ENCODE data around the gene ITLN1. TPM values are rescaled to one million over a fixed set of nuclear protein-coding genes. Genes with fewer than 3 reads are reported as not detected.

Gene ITLN1
- polyA plus RNA-seq, 1 donor (not counting 4 experiments of a cell fraction or from before 2014, with no cell fraction given) = not detected

DNA sequence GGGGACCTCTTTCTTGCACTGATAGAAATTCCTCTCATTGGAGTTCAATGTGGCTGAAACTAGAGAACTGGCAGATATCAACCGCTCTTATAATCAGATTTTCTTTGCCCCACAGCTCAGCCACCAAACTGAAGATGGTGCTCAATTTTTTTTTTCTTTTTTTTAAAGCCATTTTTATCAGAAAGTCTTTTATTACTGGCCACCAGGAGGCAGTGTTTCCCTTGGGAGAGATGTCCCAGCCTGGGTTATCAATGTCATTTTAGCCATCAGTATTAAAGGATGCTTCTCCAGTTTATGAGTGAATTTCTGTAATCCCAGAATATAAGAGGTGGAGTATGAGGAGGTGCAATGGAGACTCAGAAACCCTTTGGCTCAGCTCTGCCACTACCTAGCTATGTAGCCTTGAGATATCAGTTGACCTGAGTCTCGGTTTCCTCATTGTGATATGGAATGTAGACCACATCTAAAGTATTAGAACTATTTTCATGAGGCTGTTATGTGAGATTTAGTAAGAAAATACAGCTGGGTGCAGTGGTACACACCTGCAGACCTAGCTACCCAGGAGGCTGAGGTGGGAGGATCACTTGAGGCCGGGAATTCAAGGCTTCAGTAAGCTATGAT, 49.9 kb downstream of the ITLN1 start:
- H3K9ac ChIP-seq (ENCODE audit: control insufficient read depth, extremely low read depth, insufficient read depth, low read length) = no peak overlapping the region
- no peaks in the 10 kb centered on the region for H4K20me1 ChIP-seq (ENCODE audit: control insufficient read depth, extremely low read depth, insufficient read depth, low read length)
- dilution Hi-C loops (cut with MboI; ENCODE audit: extremely low pct_ligation_motif_present, low sequenced_read_pairs) = no loop called here
- no peaks in the 10 kb centered on the region for H3K9me1 ChIP-seq (ENCODE audit: control insufficient read depth, extremely low read depth, insufficient read depth, low read length)
- H3K9me3 ChIP-seq (ENCODE audit: control insufficient read depth, low read depth, low read length) = no peaks in the 10 kb centered on the region
- DNase-seq (ENCODE audit: low read depth, low spot score) (no peak), FAIRE-seq (peak; percentile 26)
- no peaks in the 10 kb centered on the region for H3K79me2 ChIP-seq (ENCODE audit: control insufficient read depth, insufficient read depth, low read length)
- no peak overlapping the region for H3K27ac ChIP-seq (ENCODE audit: control insufficient read depth, insufficient read depth, low read length)
- H3K4me3 ChIP-seq (ENCODE audit: control insufficient read depth in 2 of 3, extremely low read depth in 1 of 3, insufficient read depth in 2 of 3, low read depth in 1 of 3, low read length in 3 of 3) = no peak overlapping the region
- no peaks in the 10 kb centered on the region for H3K27me3 ChIP-seq (ENCODE audit: control insufficient read depth, extremely low read depth, insufficient read depth, low read length)
- no peak overlapping the region for H2AFZ ChIP-seq (ENCODE audit: control insufficient read depth, low read length)
- no peak overlapping the region for H3K4me2 ChIP-seq (ENCODE audit: control insufficient read depth, extremely low read depth, insufficient read depth, low read depth, low read length)
- H3K36me3 ChIP-seq (ENCODE audit: control insufficient read depth in 2 of 2, extremely low read depth in 1 of 2, insufficient read depth in 2 of 2, low read length in 2 of 2) = no peaks in the 10 kb centered on the region
- TF ChIP-seq EZH2 (IDR thresholded peaks at IDR 0.05; ENCODE audit: low read length) = no peak
- TF ChIP-seq, protein P1, sequence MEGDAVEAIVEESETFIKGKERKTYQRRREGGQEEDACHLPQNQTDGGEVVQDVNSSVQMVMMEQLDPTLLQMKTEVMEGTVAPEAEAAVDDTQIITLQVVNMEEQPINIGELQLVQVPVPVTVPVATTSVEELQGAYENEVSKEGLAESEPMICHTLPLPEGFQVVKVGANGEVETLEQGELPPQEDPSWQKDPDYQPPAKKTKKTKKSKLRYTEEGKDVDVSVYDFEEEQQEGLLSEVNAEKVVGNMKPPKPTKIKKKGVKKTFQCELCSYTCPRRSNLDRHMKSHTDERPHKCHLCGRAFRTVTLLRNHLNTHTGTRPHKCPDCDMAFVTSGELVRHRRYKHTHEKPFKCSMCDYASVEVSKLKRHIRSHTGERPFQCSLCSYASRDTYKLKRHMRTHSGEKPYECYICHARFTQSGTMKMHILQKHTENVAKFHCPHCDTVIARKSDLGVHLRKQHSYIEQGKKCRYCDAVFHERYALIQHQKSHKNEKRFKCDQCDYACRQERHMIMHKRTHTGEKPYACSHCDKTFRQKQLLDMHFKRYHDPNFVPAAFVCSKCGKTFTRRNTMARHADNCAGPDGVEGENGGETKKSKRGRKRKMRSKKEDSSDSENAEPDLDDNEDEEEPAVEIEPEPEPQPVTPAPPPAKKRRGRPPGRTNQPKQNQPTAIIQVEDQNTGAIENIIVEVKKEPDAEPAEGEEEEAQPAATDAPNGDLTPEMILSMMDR (optimal IDR thresholded peaks at IDR 0.05 in 1 of 3, IDR thresholded peaks at IDR 0.05 in 1 of 3, conservative IDR thresholded peaks at IDR 0.05 in 1 of 3; ENCODE audit: extremely low read depth in 1 of 3, insufficient read depth in 2 of 3, low read length in 3 of 3) = peak; percentile 54 to 71 (median 56)
- no peaks in the 10 kb centered on the region for H3K4me1 ChIP-seq (ENCODE audit: control insufficient read depth, extremely low read depth, insufficient read depth, low read length)

DNA sequence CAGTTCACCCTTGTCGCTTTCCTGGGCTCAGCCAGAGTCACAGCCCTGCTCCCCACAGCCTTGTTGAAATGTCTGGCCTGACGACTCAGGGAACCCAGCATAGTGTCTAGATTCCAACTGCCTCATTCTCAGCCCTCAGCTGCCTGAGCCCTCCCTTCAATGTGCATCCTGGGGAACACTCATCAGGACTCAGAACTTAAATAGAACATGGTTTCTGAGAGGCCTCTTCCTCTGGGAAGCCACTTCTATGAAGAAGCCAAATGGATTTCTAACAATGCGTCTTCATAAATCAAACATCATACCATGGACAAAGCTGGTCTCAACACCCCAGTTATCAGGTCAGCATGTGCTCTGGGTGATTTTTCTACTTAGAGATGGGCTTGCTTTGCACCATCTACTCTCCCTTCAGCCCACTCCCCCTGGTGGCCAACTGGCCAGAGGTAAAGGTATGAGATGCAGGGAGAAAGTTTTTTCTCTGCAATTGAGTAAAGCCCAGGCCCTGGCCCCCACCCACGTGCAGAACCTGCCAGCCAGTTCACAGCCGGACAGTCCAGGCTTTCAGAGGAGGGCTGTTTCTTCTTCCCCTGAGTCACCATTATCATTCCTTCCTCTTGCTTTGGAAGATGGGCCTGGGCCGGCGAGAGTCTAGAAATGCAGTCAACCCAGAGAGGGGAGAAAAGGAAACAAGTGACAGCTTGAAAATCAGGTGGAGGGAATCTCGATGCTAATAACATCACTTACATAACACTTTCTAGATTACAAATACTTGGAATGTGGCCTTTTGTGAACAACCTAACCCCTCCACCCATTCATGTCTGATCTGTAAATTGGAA, 54.4 kb downstream of the ITLN1 start:
- Histone ChIP-seq H3K36me3 (ENCODE audit: control insufficient read depth in 2 of 2, extremely low read depth in 1 of 2, insufficient read depth in 2 of 2, low read length in 2 of 2) (no peaks in the 10 kb centered on the region), H3K4me3 (ENCODE audit: control insufficient read depth in 2 of 3, extremely low read depth in 1 of 3, insufficient read depth in 2 of 3, low read depth in 1 of 3, low read length in 3 of 3) (no peak overlapping the region), H3K27me3 (ENCODE audit: control insufficient read depth, extremely low read depth, insufficient read depth, low read length) (no peaks in the 10 kb centered on the region), H3K9me1 (ENCODE audit: control insufficient read depth, extremely low read depth, insufficient read depth, low read length) (no peaks in the 10 kb centered on the region), H3K9ac (ENCODE audit: control insufficient read depth, extremely low read depth, insufficient read depth, low read length) (no peak overlapping the region), H3K27ac (ENCODE audit: control insufficient read depth, insufficient read depth, low read length) (no peak overlapping the region), H3K9me3 (ENCODE audit: control insufficient read depth, low read depth, low read length) (no peaks in the 10 kb centered on the region), H3K4me2 (ENCODE audit: control insufficient read depth, extremely low read depth, insufficient read depth, low read depth, low read length) (no peak overlapping the region), H3K4me1 (ENCODE audit: control insufficient read depth, extremely low read depth, insufficient read depth, low read length) (peaks cover 18% of the 10 kb centered on the region), H2AFZ (ENCODE audit: control insufficient read depth, low read length) (no peak overlapping the region), H4K20me1 (ENCODE audit: control insufficient read depth, extremely low read depth, insufficient read depth, low read length) (no peaks in the 10 kb centered on the region), H3K79me2 (ENCODE audit: control insufficient read depth, insufficient read depth, low read length) (no peaks in the 10 kb centered on the region)
- dilution Hi-C loops (cut with MboI; ENCODE audit: extremely low pct_ligation_motif_present, low sequenced_read_pairs) = no loop called here
- DNase-seq (ENCODE audit: low read depth, low spot score) = peak; percentile 32
- no peak for TF ChIP-seq EZH2 (IDR thresholded peaks at IDR 0.05; ENCODE audit: low read length)
- TF ChIP-seq, protein P1 (optimal IDR thresholded peaks at IDR 0.05 in 1 of 3, IDR thresholded peaks at IDR 0.05 in 1 of 3, conservative IDR thresholded peaks at IDR 0.05 in 1 of 3; ENCODE audit: extremely low read depth in 1 of 3, insufficient read depth in 2 of 3, low read length in 3 of 3) = peak; percentile 81 to 86 (median 84)
- FAIRE-seq = peak; percentile 9

Data from keratinocyte (primary cell).